ENCODE measurements around the gene RNF111.
"Not testable (repeated sequence)": the region's sequence is repeated elsewhere in the genome, so short reads cannot be mapped to it uniquely, and the experiment has no call there.

The RNF111 gene

GRCh38 chr15:58994906-58995453 lies 7.5 kb downstream of the RNF111 start:
- no peak overlapping the region for H3K4me3 ChIP-seq (ENCODE audit: control insufficient read depth, low read depth, low read length)
- TF ChIP-seq CTCF (conservative IDR thresholded peaks at IDR 0.05; ENCODE audit: control insufficient read depth, insufficient read depth, low read depth, low read length): no peak
- no peak for DNase-seq (ENCODE audit: low read depth)

GRCh38 chr15:58999694-59000093 lies 12.2 kb downstream of the RNF111 start:
- DNase-seq (ENCODE audit: low read depth): no peak
- H3K4me3 ChIP-seq (ENCODE audit: control insufficient read depth, low read depth, low read length): no peak overlapping the region

GRCh38 chr15:59000251-59000650 lies 12.8 kb downstream of the RNF111 start:
- H3K4me3 ChIP-seq (ENCODE audit: control insufficient read depth, low read depth, low read length); DNase-seq (ENCODE audit: low read depth): not testable (repeated sequence)

More at GRCh38 chr15:58999694-59000093, 12.2 kb downstream of the RNF111 start:
- no peak for TF ChIP-seq CTCF (conservative IDR thresholded peaks at IDR 0.05; ENCODE audit: control insufficient read depth, insufficient read depth, low read depth, low read length)

GRCh38 chr15:59001946-59002345 lies 14.5 kb downstream of the RNF111 start:
- H3K4me3 ChIP-seq (ENCODE audit: control insufficient read depth, low read depth, low read length): no peak overlapping the region
- no peak for TF ChIP-seq CTCF (conservative IDR thresholded peaks at IDR 0.05; ENCODE audit: control insufficient read depth, insufficient read depth, low read depth, low read length)
- DNase-seq (ENCODE audit: low read depth): no peak

GRCh38 chr15:59002418-59002859 lies 15.0 kb downstream of the RNF111 start:
- no peak for DNase-seq (ENCODE audit: low read depth)
- TF ChIP-seq CTCF (conservative IDR thresholded peaks at IDR 0.05; ENCODE audit: control insufficient read depth, insufficient read depth, low read depth, low read length): no peak
- no peak overlapping the region for H3K4me3 ChIP-seq (ENCODE audit: control insufficient read depth, low read depth, low read length)

GRCh38 chr15:59005579-59005978 lies 18.1 kb downstream of the RNF111 start:
- DNase-seq (ENCODE audit: low read depth): no peak
- no peak overlapping the region for H3K4me3 ChIP-seq (ENCODE audit: control insufficient read depth, low read depth, low read length)
- no peak for TF ChIP-seq CTCF (conservative IDR thresholded peaks at IDR 0.05; ENCODE audit: control insufficient read depth, insufficient read depth, low read depth, low read length)

- no peak overlapping the region for H3K4me3 ChIP-seq (ENCODE audit: control insufficient read depth, low read depth, low read length)
- DNase-seq (ENCODE audit: low read depth): no peak
- TF ChIP-seq CTCF (conservative IDR thresholded peaks at IDR 0.05; ENCODE audit: control insufficient read depth, insufficient read depth, low read depth, low read length): no peak
Measured at GRCh38 chr15:59008086-59008485, 20.6 kb downstream of the RNF111 start.

Measured in fibroblast of mammary gland (primary cell).